Neural crest cell (in vitro differentiated cells): ENCODE measurements around the gene PAXIP1. TPM values are rescaled to one million over a fixed set of nuclear protein-coding genes. Genes with fewer than 3 reads are reported as not detected.

ENCODE experiments used
- DNase-seq: peaks from one replicate; pipeline ENCODE4 v3.0.0; 2021; ENCODE audit warnings: low read depth, mixed read lengths, low spot score
- H3K27ac Mint-ChIP-seq: one replicate; pipeline ENCODE4 v1.8.0; 2021; ENCODE audit warnings: mild to moderate bottlenecking, mixed read lengths; ENCODE audit not compliant: unreplicated experiment
- H3K27me3 Mint-ChIP-seq: 2 replicates; pipeline ENCODE4 v1.8.0; 2021; ENCODE audit warnings: low read depth, mild to moderate bottlenecking, mixed read lengths
- H3K36me3 Mint-ChIP-seq: 2 replicates; pipeline ENCODE4 v1.8.0; 2021; ENCODE audit warnings: low read depth, mild to moderate bottlenecking, mixed read lengths
- H3K4me1 Mint-ChIP-seq: 2 replicates; pipeline ENCODE4 v1.8.0; 2021; ENCODE audit warnings: mixed read lengths
- H3K4me3 Mint-ChIP-seq: one replicate; pipeline ENCODE4 v1.8.0; 2021; ENCODE audit warnings: mild to moderate bottlenecking, mixed read lengths
- H3K9me3 Mint-ChIP-seq: 2 replicates; pipeline ENCODE4 v1.8.0; 2021; ENCODE audit warnings: mixed read lengths
- total RNA-seq: library from RNA; stranded (reverse); gene quantifications from 2 replicates; pipeline ENCODE4 v1.2.1, GENCODE V29; 2021
- TF ChIP-seq, protein P1 (sequence below): fragments of 200-600 bp; sonication (generic); conservative IDR thresholded peaks from 2 replicates; pipeline ENCODE4 v1.5.0; 2021; ENCODE audit warnings: antibody characterized with exemption, mild to moderate bottlenecking

The PAXIP1 gene
- total RNA-seq, 1 donor from 2014 or later, result 32.1 TPM

DNA sequence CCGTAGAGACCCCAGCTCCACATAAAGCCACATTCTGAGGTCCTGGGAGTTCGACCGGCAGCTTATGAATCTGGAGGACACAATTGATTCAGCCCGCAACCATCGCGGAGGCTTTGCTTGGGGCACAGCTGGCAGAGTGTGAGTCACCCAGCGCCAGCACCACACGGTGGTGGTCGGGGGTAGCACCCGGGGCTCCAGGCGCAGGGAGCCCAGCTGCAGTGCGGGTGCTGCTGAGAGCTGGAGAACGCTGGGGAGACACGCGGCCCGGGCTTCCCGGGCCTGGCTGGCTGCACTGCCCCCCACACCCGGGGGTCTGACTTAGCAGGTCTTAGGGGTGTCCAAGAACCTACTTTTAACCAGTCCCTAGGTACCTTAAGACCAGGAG lies 87.9 kb downstream of the PAXIP1 start:
- peaks cover 23% of the 10 kb centered on the region for H3K27me3 Mint-ChIP-seq
- TF ChIP-seq, protein P1, sequence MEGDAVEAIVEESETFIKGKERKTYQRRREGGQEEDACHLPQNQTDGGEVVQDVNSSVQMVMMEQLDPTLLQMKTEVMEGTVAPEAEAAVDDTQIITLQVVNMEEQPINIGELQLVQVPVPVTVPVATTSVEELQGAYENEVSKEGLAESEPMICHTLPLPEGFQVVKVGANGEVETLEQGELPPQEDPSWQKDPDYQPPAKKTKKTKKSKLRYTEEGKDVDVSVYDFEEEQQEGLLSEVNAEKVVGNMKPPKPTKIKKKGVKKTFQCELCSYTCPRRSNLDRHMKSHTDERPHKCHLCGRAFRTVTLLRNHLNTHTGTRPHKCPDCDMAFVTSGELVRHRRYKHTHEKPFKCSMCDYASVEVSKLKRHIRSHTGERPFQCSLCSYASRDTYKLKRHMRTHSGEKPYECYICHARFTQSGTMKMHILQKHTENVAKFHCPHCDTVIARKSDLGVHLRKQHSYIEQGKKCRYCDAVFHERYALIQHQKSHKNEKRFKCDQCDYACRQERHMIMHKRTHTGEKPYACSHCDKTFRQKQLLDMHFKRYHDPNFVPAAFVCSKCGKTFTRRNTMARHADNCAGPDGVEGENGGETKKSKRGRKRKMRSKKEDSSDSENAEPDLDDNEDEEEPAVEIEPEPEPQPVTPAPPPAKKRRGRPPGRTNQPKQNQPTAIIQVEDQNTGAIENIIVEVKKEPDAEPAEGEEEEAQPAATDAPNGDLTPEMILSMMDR, result no peak
- no peaks in the 10 kb centered on the region for H3K4me1 Mint-ChIP-seq
- H3K9me3 Mint-ChIP-seq, result no peaks in the 10 kb centered on the region
- H3K27ac Mint-ChIP-seq, result no peak overlapping the region
- no peak overlapping the region for H3K4me3 Mint-ChIP-seq
- H3K36me3 Mint-ChIP-seq, result no peaks in the 10 kb centered on the region
- DNase-seq, result no peak

- TF ChIP-seq, protein P1, result no peak
- no peaks in the 10 kb centered on the region for H3K9me3 Mint-ChIP-seq
- no peak for DNase-seq
- peaks cover 21% of the 10 kb centered on the region for H3K27me3 Mint-ChIP-seq
- no peak overlapping the region for H3K4me3 Mint-ChIP-seq
- no peaks in the 10 kb centered on the region for H3K4me1 Mint-ChIP-seq
- H3K36me3 Mint-ChIP-seq, result no peaks in the 10 kb centered on the region
- no peak overlapping the region for H3K27ac Mint-ChIP-seq
Measured at GRCh38 chr7:154914308-154914995, 88.5 kb downstream of the PAXIP1 start.

- Mint-ChIP-seq H3K9me3 (no peaks in the 10 kb centered on the region), H3K4me1 (no peaks in the 10 kb centered on the region), H3K36me3 (no peaks in the 10 kb centered on the region), H3K27me3 (peaks cover 23% of the 10 kb centered on the region), H3K4me3 (no peak overlapping the region), H3K27ac (no peak overlapping the region)
- TF ChIP-seq, protein P1, result peak; percentile 96
- peak; percentile 95 for DNase-seq
Measured at GRCh38 chr7:154913638-154914307, 89.2 kb downstream of the PAXIP1 start.

DNA sequence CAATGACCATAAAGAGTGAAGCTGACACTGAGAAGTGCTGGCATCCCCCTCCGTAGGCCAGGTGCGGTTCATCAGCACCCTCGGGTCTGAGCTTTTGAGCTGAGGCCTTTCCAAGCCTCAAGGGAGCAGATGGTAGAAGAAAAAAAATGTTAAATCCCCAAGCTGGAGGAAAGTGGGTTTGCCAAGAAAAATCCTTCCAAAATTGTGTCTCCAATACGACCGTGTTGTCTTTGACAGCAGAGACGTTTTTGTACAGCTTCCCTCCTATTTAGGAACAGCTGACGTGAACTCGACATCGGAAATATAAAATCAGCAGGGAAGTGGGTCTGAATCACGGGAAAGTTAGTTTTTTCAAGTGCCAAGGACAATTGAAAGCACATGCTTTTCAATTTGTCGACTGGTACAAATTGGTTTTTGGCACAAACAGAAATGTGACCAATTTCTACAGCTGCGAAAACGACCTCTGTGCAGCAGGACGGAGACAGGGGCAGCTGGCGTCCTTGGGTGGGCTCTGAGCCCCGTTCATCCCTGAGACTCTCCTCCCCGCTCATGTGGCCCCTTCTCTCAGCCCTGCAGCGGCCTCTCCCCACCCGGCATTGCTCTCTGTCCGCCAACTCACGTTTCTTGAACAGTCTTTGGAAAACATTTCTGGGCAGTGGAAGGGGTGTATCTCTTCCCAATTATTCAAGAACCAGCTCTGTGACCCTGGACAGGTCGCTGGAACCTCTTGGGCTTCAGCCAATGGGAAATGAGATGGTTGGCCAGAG lies 89.9 kb downstream of the PAXIP1 start:
- H3K9me3 Mint-ChIP-seq, result no peaks in the 10 kb centered on the region
- TF ChIP-seq, protein P1, result no peak

DNA sequence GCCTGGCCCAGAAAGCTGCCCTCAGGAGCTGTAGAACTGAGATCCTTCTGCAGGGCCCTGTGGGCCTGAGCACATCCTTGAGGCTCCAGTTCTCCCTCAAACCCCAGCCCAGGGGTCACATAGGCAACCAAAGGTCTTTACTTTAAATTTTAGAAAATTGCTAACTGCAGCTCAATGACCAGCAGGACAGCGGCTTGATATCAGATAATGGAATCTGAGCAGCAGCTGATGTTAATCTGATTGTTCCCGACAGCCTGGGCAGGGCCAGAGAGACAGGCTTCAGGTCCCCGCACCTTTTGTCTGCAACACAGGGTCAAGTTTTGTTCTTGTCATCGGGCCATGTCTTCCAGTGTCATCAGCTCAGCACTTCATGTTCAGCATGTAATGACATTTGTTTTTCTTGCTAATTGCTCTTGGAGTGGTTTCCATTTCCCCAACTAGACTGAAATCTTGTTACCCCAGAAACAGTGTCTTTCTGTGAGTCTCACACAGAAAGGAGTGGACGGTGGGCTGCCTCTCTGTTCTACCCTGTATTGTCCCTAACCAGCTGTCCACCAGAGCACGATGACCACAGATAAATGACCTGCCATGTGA lies 91.0 kb downstream of the PAXIP1 start:
- H3K27ac Mint-ChIP-seq, result no peak overlapping the region
- H3K36me3 Mint-ChIP-seq, result peaks cover 3% of the 10 kb centered on the region
- H3K9me3 Mint-ChIP-seq, result no peaks in the 10 kb centered on the region
- TF ChIP-seq, protein P1, result no peak
- no peak overlapping the region for H3K4me3 Mint-ChIP-seq
- no peak for DNase-seq
- peaks cover 16% of the 10 kb centered on the region for H3K27me3 Mint-ChIP-seq
- no peaks in the 10 kb centered on the region for H3K4me1 Mint-ChIP-seq

More for the DNA sequence above, 89.9 kb downstream of the PAXIP1 start:
- Mint-ChIP-seq H3K4me1 (no peaks in the 10 kb centered on the region), H3K36me3 (peaks cover 3% of the 10 kb centered on the region), H3K27ac (no peak overlapping the region), H3K27me3 (peaks cover 17% of the 10 kb centered on the region), H3K4me3 (no peak overlapping the region)
- DNase-seq, result no peak
